ENCODE measurements around the gene MAPK7. TPM values are rescaled to one million over a fixed set of nuclear protein-coding genes. Genes with fewer than 3 reads are reported as not detected.

MAPK7 gene
- total RNA-seq, 1 donor from 2014 or later = 39.3 TPM

DNA sequence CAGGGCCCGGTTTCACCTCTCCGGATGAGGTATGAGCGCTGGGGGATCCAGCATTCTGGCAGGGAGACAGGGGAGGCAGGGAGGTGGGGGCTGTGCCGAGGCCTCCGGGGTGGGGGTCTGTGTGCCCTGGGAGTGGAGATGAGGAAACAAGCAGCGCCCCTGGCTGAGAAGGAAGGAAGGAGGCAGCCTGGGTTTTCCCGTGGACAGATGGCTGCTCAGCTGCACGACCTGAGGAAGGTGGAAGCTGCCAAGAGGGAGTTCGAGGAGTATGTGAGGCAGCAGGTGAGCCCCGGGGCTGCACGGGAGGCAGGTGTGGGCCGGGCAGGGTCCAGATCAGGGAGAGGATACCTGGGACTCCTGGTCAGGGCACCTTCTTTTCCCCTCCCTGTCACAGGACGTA, 37.0 kb downstream of the MAPK7 start:
- H3K27ac Mint-ChIP-seq (ENCODE audit: unreplicated experiment) = no peak overlapping the region
- TF ChIP-seq, protein P1, sequence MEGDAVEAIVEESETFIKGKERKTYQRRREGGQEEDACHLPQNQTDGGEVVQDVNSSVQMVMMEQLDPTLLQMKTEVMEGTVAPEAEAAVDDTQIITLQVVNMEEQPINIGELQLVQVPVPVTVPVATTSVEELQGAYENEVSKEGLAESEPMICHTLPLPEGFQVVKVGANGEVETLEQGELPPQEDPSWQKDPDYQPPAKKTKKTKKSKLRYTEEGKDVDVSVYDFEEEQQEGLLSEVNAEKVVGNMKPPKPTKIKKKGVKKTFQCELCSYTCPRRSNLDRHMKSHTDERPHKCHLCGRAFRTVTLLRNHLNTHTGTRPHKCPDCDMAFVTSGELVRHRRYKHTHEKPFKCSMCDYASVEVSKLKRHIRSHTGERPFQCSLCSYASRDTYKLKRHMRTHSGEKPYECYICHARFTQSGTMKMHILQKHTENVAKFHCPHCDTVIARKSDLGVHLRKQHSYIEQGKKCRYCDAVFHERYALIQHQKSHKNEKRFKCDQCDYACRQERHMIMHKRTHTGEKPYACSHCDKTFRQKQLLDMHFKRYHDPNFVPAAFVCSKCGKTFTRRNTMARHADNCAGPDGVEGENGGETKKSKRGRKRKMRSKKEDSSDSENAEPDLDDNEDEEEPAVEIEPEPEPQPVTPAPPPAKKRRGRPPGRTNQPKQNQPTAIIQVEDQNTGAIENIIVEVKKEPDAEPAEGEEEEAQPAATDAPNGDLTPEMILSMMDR (conservative IDR thresholded peaks at IDR 0.05) = no peak
- no peak for DNase-seq (ENCODE audit: low read depth, low spot score)

DNA sequence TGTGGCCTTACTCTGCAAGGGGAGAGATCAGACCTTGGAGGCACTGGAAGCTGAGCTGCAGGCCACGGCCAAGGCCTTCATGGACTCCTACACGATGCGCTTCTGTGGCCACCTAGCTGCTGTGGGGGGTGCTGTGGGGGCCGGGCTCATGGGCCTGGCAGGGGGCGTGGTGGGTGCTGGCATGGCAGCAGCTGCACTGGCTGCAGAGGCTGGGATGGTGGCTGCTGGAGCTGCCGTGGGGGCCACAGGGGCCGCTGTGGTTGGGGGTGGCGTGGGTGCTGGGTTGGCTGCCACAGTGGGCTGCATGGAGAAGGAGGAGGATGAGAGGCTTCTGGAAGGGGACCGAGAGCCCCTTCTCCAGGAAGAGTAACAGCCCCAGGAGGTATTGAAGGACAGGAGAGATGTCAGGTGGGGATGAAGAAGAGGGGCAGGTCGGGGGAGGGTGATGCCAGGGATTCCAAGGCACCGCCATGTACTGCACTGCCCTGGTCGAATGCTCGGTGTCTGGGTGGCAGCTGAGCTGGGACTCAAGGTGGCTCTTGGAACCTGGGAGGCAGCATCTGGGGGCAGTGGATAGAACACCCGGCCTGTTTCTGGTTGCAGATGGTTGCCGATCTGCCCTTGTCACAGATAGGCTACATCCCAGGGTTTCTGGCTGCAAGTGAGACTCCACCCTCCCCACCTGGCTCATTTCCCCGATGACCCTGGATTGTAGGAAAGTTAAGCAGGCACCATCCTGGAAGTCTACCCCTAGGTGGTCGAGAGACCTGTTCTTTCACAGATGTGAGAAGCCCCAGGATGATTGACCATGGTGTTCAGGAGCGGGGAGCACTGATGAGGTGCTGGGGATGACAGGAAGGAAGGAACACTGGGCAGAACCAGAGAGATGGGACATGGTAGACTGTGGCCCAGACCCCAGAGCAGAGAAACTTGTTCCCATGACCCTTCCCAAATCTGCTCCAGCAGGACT, 37.8 kb downstream of the MAPK7 start:
- Mint-ChIP-seq H3K27me3 (ENCODE audit: low read depth) (no peaks in the 10 kb centered on the region), H3K4me1 (no peaks in the 10 kb centered on the region), H3K4me3 (no peak overlapping the region), H3K9me3 (no peaks in the 10 kb centered on the region), H3K36me3 (ENCODE audit: low read depth) (no peaks in the 10 kb centered on the region), H3K27ac (ENCODE audit: unreplicated experiment) (no peak overlapping the region)
- TF ChIP-seq, protein P1 (conservative IDR thresholded peaks at IDR 0.05) = no peak
- DNase-seq (ENCODE audit: low read depth, low spot score) = no peak

More for the DNA sequence above, 37.0 kb downstream of the MAPK7 start:
- H3K36me3 Mint-ChIP-seq (ENCODE audit: low read depth) = no peaks in the 10 kb centered on the region
- H3K27me3 Mint-ChIP-seq (ENCODE audit: low read depth) = peaks cover 3% of the 10 kb centered on the region
- H3K4me1 Mint-ChIP-seq = no peaks in the 10 kb centered on the region
- H3K9me3 Mint-ChIP-seq = no peaks in the 10 kb centered on the region
- H3K4me3 Mint-ChIP-seq = no peak overlapping the region

DNA sequence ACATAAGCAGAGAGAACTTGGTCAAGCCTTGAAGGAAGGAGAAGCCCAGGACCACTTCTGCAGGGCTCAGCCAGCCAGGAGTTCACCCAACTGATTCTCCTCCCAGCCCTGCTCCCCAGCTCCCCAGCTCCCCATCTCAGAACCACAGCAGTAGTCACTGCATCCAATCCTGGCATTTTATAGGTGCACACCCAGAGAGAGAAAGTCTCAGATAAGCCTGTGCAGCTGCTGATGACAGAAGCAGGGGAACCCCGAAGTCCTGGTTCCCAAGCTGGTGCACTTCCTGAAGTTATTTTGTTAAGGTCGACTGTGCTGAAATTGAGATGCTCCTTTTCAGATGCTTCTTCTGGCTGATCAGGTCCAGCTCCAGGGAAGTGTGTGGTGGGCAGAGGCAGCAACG, 39.3 kb downstream of the MAPK7 start:
- H3K27me3 Mint-ChIP-seq (ENCODE audit: low read depth) = no peaks in the 10 kb centered on the region
- TF ChIP-seq, protein P1 (conservative IDR thresholded peaks at IDR 0.05) = no peak
- H3K4me1 Mint-ChIP-seq = no peaks in the 10 kb centered on the region
- DNase-seq (ENCODE audit: low read depth, low spot score) = no peak
- no peak overlapping the region for H3K27ac Mint-ChIP-seq (ENCODE audit: unreplicated experiment)
- no peak overlapping the region for H3K4me3 Mint-ChIP-seq
- no peaks in the 10 kb centered on the region for H3K36me3 Mint-ChIP-seq (ENCODE audit: low read depth)
- H3K9me3 Mint-ChIP-seq = no peaks in the 10 kb centered on the region

DNA sequence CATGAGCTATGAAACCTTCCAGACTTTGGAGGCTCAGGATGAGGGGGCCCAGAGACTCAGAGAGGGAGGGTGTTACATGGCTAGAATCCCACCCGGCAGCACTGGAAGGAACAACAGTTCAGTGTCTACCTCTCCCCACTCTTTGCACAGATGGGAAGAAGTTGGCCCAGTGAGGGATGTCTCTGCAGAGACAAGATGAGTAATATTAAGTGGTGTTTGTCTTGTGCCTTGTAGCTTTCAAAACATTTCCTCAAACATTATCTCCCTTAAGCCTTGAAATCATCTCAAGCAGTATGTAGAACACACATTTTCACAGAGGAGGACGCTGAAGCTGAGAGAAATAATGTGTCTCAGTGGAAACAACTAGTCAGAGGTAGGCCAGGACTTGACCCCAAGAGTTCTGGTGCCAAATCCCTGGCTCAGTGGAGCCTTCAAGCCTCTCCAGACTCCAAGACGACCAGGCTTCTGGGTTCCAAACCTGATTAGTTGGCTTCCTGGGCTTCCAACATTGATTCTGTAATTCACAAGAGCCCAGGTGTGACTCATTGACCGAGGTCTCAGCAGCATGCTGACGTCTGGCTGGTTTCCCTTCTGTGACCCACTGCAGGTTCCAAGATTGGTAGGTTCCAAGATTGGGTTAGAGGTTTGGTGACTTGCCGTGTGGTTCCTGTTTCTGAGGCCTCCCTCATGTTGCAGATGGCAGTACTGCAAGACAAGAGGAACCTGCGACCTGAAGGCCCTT, 40.1 kb downstream of the MAPK7 start:
- Mint-ChIP-seq H3K27me3 (ENCODE audit: low read depth) (no peaks in the 10 kb centered on the region), H3K4me3 (no peak overlapping the region), H3K4me1 (no peaks in the 10 kb centered on the region), H3K27ac (ENCODE audit: unreplicated experiment) (no peak overlapping the region), H3K9me3 (no peaks in the 10 kb centered on the region), H3K36me3 (ENCODE audit: low read depth) (no peaks in the 10 kb centered on the region)
- DNase-seq (ENCODE audit: low read depth, low spot score) = no peak
- TF ChIP-seq, protein P1 (conservative IDR thresholded peaks at IDR 0.05) = no peak

DNA sequence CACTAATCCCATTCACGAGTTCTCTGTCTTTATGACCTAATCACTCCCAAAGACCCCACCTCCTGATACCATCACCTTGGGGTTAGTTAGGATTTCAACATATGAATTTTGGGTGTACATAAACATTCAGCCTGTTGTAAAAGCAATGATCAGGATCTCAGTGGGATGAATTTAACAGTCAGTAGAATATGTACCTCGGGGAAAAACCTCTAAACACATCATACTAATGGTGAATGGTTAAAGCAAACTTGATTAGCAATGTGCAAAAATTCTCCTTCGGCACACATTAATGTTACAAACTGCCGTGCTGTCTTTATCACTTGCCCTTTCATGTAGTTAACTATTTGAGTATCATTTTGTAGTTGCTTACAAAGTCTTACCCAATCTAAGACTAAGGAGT, 42.9 kb downstream of the MAPK7 start:
- Mint-ChIP-seq H3K4me1 (no peaks in the 10 kb centered on the region), H3K9me3 (no peaks in the 10 kb centered on the region), H3K4me3 (no peak overlapping the region), H3K27ac (ENCODE audit: unreplicated experiment) (no peak overlapping the region), H3K27me3 (ENCODE audit: low read depth) (no peaks in the 10 kb centered on the region), H3K36me3 (ENCODE audit: low read depth) (no peaks in the 10 kb centered on the region)
- DNase-seq (ENCODE audit: low read depth, low spot score) = no peak
- TF ChIP-seq, protein P1 (conservative IDR thresholded peaks at IDR 0.05) = no peak
